Measurements from ENCODE around the gene MAP7D1.

Gene MAP7D1

DNA sequence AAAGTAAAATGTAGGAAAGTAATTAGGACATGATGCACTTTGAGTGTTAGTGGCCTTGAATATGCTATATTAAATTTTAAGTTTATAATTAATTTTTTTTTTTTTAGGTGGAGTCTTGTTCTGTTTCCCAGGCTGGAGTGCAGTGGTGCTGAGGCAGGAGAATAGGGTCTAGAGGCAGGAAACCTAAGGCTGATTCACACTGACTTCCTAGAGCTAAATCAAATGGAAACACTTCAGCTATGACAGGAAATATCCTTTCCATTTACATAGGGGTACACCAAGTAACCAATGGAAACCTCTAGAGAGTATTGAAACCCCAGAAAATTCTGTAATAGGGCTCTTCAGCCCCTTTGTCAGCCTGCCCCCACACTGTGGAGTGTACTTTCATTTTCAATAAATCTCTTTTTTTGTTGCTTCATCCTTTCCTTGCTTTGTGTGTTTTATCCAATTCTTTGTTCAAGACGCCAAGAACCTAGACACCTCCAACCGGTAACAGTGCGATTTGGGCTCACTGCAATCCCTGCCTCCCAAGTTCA, 50.4 kb downstream of the MAP7D1 start:
- TF ChIP-seq POLR2AphosphoS5 (IDR thresholded peaks at IDR 0.05; ENCODE audit: low read depth, low read length), result no peak
- TF ChIP-seq SIN3A (IDR thresholded peaks at IDR 0.05; ENCODE audit: borderline replicate concordance, insufficient read depth, low read length), result no peak
- no peak for TF ChIP-seq FOXP2 (optimal IDR thresholded peaks at IDR 0.05; ENCODE audit: borderline replicate concordance, extremely low read depth, extremely low read length, insufficient read depth)
- TF ChIP-seq, protein P1, sequence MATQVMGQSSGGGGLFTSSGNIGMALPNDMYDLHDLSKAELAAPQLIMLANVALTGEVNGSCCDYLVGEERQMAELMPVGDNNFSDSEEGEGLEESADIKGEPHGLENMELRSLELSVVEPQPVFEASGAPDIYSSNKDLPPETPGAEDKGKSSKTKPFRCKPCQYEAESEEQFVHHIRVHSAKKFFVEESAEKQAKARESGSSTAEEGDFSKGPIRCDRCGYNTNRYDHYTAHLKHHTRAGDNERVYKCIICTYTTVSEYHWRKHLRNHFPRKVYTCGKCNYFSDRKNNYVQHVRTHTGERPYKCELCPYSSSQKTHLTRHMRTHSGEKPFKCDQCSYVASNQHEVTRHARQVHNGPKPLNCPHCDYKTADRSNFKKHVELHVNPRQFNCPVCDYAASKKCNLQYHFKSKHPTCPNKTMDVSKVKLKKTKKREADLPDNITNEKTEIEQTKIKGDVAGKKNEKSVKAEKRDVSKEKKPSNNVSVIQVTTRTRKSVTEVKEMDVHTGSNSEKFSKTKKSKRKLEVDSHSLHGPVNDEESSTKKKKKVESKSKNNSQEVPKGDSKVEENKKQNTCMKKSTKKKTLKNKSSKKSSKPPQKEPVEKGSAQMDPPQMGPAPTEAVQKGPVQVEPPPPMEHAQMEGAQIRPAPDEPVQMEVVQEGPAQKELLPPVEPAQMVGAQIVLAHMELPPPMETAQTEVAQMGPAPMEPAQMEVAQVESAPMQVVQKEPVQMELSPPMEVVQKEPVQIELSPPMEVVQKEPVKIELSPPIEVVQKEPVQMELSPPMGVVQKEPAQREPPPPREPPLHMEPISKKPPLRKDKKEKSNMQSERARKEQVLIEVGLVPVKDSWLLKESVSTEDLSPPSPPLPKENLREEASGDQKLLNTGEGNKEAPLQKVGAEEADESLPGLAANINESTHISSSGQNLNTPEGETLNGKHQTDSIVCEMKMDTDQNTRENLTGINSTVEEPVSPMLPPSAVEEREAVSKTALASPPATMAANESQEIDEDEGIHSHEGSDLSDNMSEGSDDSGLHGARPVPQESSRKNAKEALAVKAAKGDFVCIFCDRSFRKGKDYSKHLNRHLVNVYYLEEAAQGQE (IDR thresholded peaks at IDR 0.05; ENCODE audit: insufficient read depth in 1 of 2, low read depth in 2 of 2, low read length in 2 of 2), result no peak
- TF ChIP-seq TAF1 (IDR thresholded peaks at IDR 0.05; ENCODE audit: borderline replicate concordance, insufficient read depth, low read length), result no peak

DNA sequence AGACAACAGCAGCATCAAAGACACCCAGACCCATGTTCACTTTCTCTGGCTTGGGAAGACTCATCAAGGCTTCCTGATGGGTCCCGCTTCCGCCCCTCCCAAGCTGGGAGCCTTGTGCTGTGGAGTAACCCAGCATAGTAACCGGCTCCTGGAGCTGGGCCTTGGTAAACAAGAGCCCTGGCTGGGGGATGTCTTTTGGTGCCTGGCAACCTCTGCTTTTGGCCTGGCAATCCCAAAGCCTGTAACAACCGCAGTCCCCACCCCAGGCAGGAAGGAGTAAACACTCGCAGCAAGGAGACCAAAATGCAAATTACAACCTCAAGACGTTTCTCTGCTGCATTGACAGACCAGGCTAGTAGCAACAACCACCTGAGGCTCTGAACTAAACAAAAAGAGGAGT, 51.4 kb downstream of the MAP7D1 start:
- no peak for TF ChIP-seq POLR2AphosphoS5 (IDR thresholded peaks at IDR 0.05; ENCODE audit: low read depth, low read length)
- TF ChIP-seq TAF1 (IDR thresholded peaks at IDR 0.05; ENCODE audit: borderline replicate concordance, insufficient read depth, low read length), result no peak
- TF ChIP-seq, protein P1 (IDR thresholded peaks at IDR 0.05; ENCODE audit: insufficient read depth in 1 of 2, low read depth in 2 of 2, low read length in 2 of 2), result no peak
- TF ChIP-seq FOXP2 (optimal IDR thresholded peaks at IDR 0.05; ENCODE audit: borderline replicate concordance, extremely low read depth, extremely low read length, insufficient read depth), result no peak
- TF ChIP-seq SIN3A (IDR thresholded peaks at IDR 0.05; ENCODE audit: borderline replicate concordance, insufficient read depth, low read length), result no peak

DNA sequence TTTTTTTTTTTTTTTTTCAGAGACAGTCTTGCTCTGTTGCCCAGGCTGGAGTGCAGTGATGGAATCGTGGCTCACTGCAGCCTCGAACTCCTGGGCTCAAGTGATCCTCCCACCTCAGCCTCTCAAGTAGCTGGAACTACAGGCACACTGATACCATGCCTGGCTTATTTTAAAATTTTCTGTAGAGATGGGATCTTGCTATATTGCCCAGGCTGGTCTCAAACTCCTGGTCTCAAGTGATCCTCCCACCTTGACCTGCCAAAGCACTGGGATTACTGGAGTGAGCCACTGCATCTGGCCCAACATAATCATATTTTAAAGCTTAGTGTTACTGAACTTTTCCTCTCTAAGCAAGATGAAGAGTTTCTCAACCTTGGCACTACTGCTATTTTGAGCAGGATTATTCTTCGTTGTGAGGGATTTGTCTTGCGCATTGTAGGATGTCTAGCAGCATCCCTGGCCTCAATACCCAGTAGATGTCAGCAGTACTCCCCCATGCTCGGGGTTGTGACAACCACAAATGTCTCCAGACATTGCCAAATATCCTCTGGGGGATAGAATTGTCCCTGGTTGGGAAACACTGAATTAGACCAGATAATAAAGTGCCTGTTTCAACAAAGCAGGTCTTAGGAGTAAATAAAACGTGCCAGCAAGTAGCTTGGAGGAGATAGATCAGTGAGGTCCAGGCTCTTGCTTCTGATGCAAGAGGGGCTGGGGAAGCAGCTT, 53.2 kb downstream of the MAP7D1 start:
- TF ChIP-seq SIN3A (IDR thresholded peaks at IDR 0.05; ENCODE audit: borderline replicate concordance, insufficient read depth, low read length) (no peak), POLR2AphosphoS5 (IDR thresholded peaks at IDR 0.05; ENCODE audit: low read depth, low read length) (no peak), FOXP2 (optimal IDR thresholded peaks at IDR 0.05; ENCODE audit: borderline replicate concordance, extremely low read depth, extremely low read length, insufficient read depth) (no peak), TAF1 (IDR thresholded peaks at IDR 0.05; ENCODE audit: borderline replicate concordance, insufficient read depth, low read length) (no peak)
- TF ChIP-seq, protein P1 (IDR thresholded peaks at IDR 0.05; ENCODE audit: insufficient read depth in 1 of 2, low read depth in 2 of 2, low read length in 2 of 2), result no peak

DNA sequence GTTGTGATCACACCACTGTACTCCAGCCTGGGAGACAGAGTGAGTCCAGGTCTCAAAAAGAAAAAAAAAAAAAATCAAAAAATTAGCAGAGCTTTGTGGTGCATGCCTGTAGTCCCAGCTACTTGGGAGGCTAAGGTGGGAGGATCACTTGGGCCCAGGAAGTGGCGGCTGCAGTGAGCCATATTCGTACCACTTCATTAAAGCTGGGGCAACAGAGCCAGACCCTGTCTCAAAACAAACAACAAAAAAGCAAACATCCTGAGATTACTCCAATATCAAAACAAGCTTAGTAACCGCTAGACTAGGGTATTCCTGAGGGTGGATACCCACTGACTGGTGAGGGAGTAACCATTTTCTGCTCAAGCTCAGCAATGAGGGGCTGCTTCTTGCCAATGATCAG, 55.3 kb downstream of the MAP7D1 start:
- TF ChIP-seq POLR2AphosphoS5 (IDR thresholded peaks at IDR 0.05; ENCODE audit: low read depth, low read length), result no peak
- TF ChIP-seq TAF1 (IDR thresholded peaks at IDR 0.05; ENCODE audit: borderline replicate concordance, insufficient read depth, low read length), result no peak
- no peak for TF ChIP-seq SIN3A (IDR thresholded peaks at IDR 0.05; ENCODE audit: borderline replicate concordance, insufficient read depth, low read length)
- TF ChIP-seq, protein P1 (IDR thresholded peaks at IDR 0.05; ENCODE audit: insufficient read depth in 1 of 2, low read depth in 2 of 2, low read length in 2 of 2), result no peak

Data from PFSK-1 (cell line).